ENCODE measurements around the gene FRG2C. TPM values are rescaled to one million over a fixed set of nuclear protein-coding genes. Genes with fewer than 3 reads are reported as not detected.

FRG2C gene
- total and polyA plus RNA-seq, 2 of the 13 experiments (the other 11 are each of a cell fraction or from before 2014, with no cell fraction given), result not detected

DNA sequence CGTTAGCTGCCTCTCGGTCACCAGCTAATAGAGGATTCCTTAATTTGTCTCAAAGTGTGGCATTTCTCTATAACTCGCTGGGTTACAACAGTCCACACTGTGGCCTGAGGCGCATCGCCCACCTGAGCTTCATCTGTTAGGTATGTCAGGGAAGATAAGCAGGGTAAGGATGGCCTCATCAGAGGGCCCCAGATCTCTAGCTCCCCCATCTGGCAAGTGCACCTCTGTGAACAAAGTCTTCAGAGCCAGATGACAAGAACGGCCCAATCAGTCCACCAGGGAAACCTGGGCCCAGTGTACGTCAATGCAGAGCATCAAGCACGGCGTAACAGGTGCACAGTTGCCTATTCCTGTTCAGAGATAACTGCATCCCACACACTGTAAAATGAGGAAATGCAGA, 23.2 kb downstream of the FRG2C start (continued):
- TF ChIP-seq, protein P1, sequence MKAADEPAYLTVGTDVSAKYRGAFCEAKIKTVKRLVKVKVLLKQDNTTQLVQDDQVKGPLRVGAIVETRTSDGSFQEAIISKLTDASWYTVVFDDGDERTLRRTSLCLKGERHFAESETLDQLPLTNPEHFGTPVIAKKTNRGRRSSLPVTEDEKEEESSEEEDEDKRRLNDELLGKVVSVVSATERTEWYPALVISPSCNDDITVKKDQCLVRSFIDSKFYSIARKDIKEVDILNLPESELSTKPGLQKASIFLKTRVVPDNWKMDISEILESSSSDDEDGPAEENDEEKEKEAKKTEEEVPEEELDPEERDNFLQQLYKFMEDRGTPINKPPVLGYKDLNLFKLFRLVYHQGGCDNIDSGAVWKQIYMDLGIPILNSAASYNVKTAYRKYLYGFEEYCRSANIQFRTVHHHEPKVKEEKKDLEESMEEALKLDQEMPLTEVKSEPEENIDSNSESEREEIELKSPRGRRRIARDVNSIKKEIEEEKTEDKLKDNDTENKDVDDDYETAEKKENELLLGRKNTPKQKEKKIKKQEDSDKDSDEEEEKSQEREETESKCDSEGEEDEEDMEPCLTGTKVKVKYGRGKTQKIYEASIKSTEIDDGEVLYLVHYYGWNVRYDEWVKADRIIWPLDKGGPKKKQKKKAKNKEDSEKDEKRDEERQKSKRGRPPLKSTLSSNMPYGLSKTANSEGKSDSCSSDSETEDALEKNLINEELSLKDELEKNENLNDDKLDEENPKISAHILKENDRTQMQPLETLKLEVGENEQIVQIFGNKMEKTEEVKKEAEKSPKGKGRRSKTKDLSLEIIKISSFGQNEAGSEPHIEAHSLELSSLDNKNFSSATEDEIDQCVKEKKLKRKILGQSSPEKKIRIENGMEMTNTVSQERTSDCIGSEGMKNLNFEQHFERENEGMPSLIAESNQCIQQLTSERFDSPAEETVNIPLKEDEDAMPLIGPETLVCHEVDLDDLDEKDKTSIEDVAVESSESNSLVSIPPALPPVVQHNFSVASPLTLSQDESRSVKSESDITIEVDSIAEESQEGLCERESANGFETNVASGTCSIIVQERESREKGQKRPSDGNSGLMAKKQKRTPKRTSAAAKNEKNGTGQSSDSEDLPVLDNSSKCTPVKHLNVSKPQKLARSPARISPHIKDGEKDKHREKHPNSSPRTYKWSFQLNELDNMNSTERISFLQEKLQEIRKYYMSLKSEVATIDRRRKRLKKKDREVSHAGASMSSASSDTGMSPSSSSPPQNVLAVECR (CRISPR knock-in tag; IDR thresholded peaks at IDR 0.05; ENCODE audit: borderline replicate concordance), result no peak
- TF ChIP-seq NR2C2 (CRISPR knock-in tag; IDR thresholded peaks at IDR 0.05; ENCODE audit: borderline replicate concordance), result no peak

DNA sequence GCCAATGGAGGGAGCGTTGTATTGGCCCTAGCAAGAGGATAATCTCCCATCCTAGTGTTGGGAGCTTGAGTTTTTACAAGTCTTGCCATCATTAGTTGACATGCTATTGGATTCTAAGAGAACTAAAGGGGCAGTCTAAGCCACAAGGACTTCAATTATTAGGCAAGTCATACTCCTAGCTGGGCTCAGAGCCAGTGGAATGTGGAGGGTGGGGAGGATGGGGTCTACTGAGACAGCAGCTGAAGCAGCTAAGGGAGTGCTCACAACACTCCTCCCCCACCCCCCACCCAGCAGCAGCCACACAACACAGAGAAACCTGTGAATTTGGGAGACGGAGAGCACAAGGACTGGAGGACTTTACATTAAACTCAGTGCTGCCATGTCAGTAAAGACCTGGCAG, 27.9 kb downstream of the FRG2C start:
- Histone ChIP-seq H3K27me3 (ENCODE audit: control insufficient read depth in 1 of 2, insufficient read depth in 2 of 2, low read length in 2 of 2) (no peaks in the 10 kb centered on the region), H3K4me3 (replicated peaks in 1 of 3; ENCODE audit: insufficient read depth in 1 of 3, low read depth in 2 of 3, low read length in 3 of 3) (no peak overlapping the region), H4K20me1 (ENCODE audit: insufficient read depth, low read length) (no peaks in the 10 kb centered on the region), H3K27ac (ENCODE audit: extremely low read length, insufficient read depth, low read length) (no peak overlapping the region), H3K36me3 (replicated peaks in 1 of 2; ENCODE audit: control insufficient read depth in 1 of 2, insufficient read depth in 2 of 2, low read length in 2 of 2) (no peaks in the 10 kb centered on the region), H3K79me2 (ENCODE audit: insufficient read depth, low read length) (no peaks in the 10 kb centered on the region), H3K4me1 (ENCODE audit: insufficient read depth, low read length) (no peaks in the 10 kb centered on the region), H3K9me3 (ENCODE audit: low read length) (peaks cover 65% of the 10 kb centered on the region), H2AFZ (ENCODE audit: low read length) (no peak overlapping the region), H3K4me2 (ENCODE audit: low read depth, low read length) (no peak overlapping the region), H3K9ac (ENCODE audit: insufficient read depth, low read depth, low read length) (no peak overlapping the region)
- in situ Hi-C loops (cut with HindIII; ENCODE audit: extremely low pct_ligation_motif_present, low pct_unique_long_range_greater_than_20kb) (no loop called here), intact Hi-C loops (cut with micrococcal nuclease; ENCODE audit: unreplicated experiment) (no loop called here)
- 4% methylated on average over 2 of the region's 2 CpGs for WGBS (ENCODE audit: low lambda C conversion rate)
- FAIRE-seq (no peak), DNase-seq (ENCODE audit: low spot score) (no peak), ATAC-seq (no peak)
- TF ChIP-seq, protein P2, sequence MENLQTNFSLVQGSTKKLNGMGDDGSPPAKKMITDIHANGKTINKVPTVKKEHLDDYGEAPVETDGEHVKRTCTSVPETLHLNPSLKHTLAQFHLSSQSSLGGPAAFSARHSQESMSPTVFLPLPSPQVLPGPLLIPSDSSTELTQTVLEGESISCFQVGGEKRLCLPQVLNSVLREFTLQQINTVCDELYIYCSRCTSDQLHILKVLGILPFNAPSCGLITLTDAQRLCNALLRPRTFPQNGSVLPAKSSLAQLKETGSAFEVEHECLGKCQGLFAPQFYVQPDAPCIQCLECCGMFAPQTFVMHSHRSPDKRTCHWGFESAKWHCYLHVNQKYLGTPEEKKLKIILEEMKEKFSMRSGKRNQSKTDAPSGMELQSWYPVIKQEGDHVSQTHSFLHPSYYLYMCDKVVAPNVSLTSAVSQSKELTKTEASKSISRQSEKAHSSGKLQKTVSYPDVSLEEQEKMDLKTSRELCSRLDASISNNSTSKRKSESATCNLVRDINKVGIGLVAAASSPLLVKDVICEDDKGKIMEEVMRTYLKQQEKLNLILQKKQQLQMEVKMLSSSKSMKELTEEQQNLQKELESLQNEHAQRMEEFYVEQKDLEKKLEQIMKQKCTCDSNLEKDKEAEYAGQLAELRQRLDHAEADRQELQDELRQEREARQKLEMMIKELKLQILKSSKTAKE (CRISPR knock-in tag; IDR thresholded peaks at IDR 0.05; ENCODE audit: borderline replicate concordance), result no peak
- no peak for TF ChIP-seq ZFY (CRISPR knock-in tag; IDR thresholded peaks at IDR 0.05)
- TF ChIP-seq, protein P3, sequence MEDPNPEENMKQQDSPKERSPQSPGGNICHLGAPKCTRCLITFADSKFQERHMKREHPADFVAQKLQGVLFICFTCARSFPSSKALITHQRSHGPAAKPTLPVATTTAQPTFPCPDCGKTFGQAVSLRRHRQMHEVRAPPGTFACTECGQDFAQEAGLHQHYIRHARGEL (CRISPR knock-in tag; IDR thresholded peaks at IDR 0.05), result no peak
- TF ChIP-seq CBX1 (IDR thresholded peaks at IDR 0.05; ENCODE audit: low read depth), result no peak
- TF ChIP-seq, protein P4, sequence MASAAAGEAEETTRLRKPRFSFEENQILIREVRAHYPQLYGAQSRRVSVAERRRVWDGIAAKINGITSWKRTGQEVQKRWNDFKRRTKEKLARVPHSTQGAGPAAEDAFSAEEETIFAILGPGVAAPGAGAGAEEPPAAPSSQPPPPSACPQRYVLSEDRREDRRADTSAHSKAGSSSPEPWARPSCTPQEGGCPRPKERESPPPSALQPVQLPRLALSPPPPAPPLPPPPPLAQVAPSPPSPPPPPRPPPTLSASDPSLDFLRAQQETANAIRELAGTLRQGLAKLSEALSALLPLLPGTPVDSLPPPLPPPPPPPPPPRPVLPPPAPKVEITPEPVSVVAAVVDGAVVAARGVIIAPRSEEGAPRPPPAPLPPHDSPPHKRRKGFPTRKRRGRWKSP (CRISPR knock-in tag; IDR thresholded peaks at IDR 0.05), result no peak
- ChIA-PET CTCF (ENCODE audit: low intra/inter-chr PET ratio, low total read pairs) (no interaction called here), POLR2A (no interaction called here)
- no TSS peak for BruUV-seq (replicated peaks)

Measured in HepG2 (cell line).